ENCODE results near the gene NEIL3.

DNA sequence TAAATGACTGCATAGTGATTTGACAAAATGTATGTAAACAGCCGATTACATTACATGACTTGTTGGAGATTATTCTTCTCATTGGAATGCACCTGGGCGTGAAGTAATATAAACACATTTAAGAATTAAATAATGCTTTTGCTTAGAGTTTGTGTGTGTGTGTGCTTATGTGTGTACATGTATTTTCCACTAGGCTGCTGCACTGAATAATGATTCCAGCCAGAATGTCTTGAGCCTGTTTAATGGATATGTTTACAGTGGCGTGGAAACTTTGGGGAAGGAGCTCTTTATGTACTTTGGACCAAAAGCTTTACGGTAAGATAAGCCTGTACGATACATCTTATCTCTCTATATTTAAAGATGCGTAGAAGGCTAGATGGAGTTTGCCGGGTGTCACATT lies 12.6 kb downstream of the NEIL3 start:
- TF ChIP-seq HCFC1 (IDR thresholded peaks at IDR 0.05; ENCODE audit: low read depth, low read length) (no peak), RFX1 (IDR thresholded peaks at IDR 0.05) (no peak), ZBTB8A (IDR thresholded peaks at IDR 0.05; ENCODE audit: partially characterized antibody) (no peak), GATA2 (CRISPR knock-in tag; IDR thresholded peaks at IDR 0.05) (no peak), ZNF3 (CRISPR knock-in tag; IDR thresholded peaks at IDR 0.05) (no peak), ZNF217 (CRISPR knock-in tag; IDR thresholded peaks at IDR 0.05) (no peak), TAF15 (IDR thresholded peaks at IDR 0.05; ENCODE audit: low read depth, low read length) (no peak), NCOA6 (IDR thresholded peaks at IDR 0.05) (no peak), POLR2A (conservative IDR thresholded peaks at IDR 0.05) (no peak)
- TF ChIP-seq, protein P1, sequence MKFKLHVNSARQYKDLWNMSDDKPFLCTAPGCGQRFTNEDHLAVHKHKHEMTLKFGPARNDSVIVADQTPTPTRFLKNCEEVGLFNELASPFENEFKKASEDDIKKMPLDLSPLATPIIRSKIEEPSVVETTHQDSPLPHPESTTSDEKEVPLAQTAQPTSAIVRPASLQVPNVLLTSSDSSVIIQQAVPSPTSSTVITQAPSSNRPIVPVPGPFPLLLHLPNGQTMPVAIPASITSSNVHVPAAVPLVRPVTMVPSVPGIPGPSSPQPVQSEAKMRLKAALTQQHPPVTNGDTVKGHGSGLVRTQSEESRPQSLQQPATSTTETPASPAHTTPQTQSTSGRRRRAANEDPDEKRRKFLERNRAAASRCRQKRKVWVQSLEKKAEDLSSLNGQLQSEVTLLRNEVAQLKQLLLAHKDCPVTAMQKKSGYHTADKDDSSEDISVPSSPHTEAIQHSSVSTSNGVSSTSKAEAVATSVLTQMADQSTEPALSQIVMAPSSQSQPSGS (CRISPR knock-in tag; IDR thresholded peaks at IDR 0.05): no peak
